ENCODE data around the gene CHN2.

GRCh38 chr7:29156907-29157452, 37.6 kb upstream of the CHN2 start:
- TF ChIP-seq, protein P1, sequence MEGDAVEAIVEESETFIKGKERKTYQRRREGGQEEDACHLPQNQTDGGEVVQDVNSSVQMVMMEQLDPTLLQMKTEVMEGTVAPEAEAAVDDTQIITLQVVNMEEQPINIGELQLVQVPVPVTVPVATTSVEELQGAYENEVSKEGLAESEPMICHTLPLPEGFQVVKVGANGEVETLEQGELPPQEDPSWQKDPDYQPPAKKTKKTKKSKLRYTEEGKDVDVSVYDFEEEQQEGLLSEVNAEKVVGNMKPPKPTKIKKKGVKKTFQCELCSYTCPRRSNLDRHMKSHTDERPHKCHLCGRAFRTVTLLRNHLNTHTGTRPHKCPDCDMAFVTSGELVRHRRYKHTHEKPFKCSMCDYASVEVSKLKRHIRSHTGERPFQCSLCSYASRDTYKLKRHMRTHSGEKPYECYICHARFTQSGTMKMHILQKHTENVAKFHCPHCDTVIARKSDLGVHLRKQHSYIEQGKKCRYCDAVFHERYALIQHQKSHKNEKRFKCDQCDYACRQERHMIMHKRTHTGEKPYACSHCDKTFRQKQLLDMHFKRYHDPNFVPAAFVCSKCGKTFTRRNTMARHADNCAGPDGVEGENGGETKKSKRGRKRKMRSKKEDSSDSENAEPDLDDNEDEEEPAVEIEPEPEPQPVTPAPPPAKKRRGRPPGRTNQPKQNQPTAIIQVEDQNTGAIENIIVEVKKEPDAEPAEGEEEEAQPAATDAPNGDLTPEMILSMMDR (conservative IDR thresholded peaks at IDR 0.05; ENCODE audit: low read depth, low read length) = no peak
- TF ChIP-seq EZH2phosphoT487 (IDR thresholded peaks at IDR 0.05; ENCODE audit: borderline replicate concordance, low read length) (no peak), EZH2 (IDR thresholded peaks at IDR 0.05; ENCODE audit: low read length, unreplicated experiment) (no peak)
